ENCODE measurements around the gene C10orf71.

DNA sequence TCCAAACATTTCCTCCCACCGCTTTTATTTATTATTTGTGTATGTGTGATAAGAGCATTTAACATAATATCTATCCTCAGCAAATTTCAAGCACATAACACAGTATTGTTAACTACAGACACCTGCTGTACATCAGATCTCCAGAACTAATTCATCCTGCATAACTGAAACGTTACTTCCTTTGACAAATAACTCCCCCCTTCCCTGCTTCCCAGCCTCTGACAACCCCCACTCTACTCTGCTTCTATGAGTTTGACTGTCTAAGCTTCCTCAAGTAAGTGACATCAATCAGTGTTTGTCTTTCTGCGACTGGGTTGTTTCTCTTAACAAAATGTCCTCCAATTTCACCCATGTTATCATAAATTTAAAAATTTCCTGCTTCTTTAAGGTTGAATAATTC, 22.1 kb downstream of the C10orf71 start:
- no peak for TF ChIP-seq POLR2A (IDR thresholded peaks at IDR 0.05; ENCODE audit: low read length)
- TF ChIP-seq GATA1 (IDR thresholded peaks at IDR 0.05; ENCODE audit: low read depth, low read length) = no peak

Measured in erythroblast (primary cell).